IMR-90 (cell line): ENCODE data around the gene COX4I1. TPM values are rescaled to one million over a fixed set of nuclear protein-coding genes. Genes with fewer than 3 reads are reported as not detected.

ENCODE experiments used
- ATAC-seq: fragments of 200-7000 bp; cut with Tn5 transposase; 2 replicates; pipeline ENCODE4 v1.9.1; 2020; ENCODE audit warnings: low read depth, mild to moderate bottlenecking, moderate library complexity
- BruUV-seq: library from RNA; stranded (reverse); fragments of 400-500 nt; replicated peaks from 2 replicates; lab custom pipeline; 2021; lab: Mats Ljungman, UMichigan
- CTCF ChIA-PET: fragments of 300-600 bp; formaldehyde crosslinking; extraction: SDS; loops from one replicate; lab custom pipeline; 2021; ENCODE audit warnings: antibody characterized with exemption; lab: Yijun Ruan, JAX
- POLR2A ChIA-PET: fragments of 300-600 bp; sonication (Branson Sonifier 250); formaldehyde crosslinking; loops from one replicate; lab custom pipeline; 2022; ENCODE audit warnings: antibody characterized with exemption; ENCODE audit not compliant: unreplicated experiment; lab: Charles Lee
- DNase-seq: peaks from one replicate; pipeline ENCODE4 v3.0.0; 2013
- H2AFZ ChIP-seq: replicated peaks from 2 replicates; pipeline ENCODE3; 2013; ENCODE audit warnings: low read length, mild to moderate bottlenecking; ENCODE audit not compliant: poor library complexity
- H2AK5ac ChIP-seq: 2 replicates; pipeline ENCODE4 v1.6.1; 2013; ENCODE audit warnings: low read depth, low read length, inconsistent platforms
- H2AK9ac ChIP-seq: replicated peaks from 2 replicates; pipeline ENCODE3; 2013; ENCODE audit warnings: mild to moderate bottlenecking, low read depth, low read length, moderate library complexity; ENCODE audit not compliant: poor library complexity
- H2BK120ac ChIP-seq: 2 replicates; pipeline ENCODE4 v1.6.1; 2013; ENCODE audit warnings: low read depth, low read length, inconsistent platforms
- H2BK15ac ChIP-seq: 3 replicates; pipeline ENCODE4 v1.6.1; 2013; ENCODE audit warnings: low read depth, low read length, inconsistent platforms
- H2BK20ac ChIP-seq: 2 replicates; pipeline ENCODE4 v1.6.1; 2013; ENCODE audit warnings: low read depth, mild to moderate bottlenecking, inconsistent platforms, low read length, moderate library complexity
- H2BK5ac ChIP-seq: 2 replicates; pipeline ENCODE4 v1.6.1; 2013; ENCODE audit warnings: mild to moderate bottlenecking, low read depth, low read length, inconsistent platforms; ENCODE audit not compliant: poor library complexity, severe bottlenecking
- H3K14ac ChIP-seq: replicated peaks from 2 replicates; pipeline ENCODE4 v1.6.1; 2013; ENCODE audit warnings: low read depth, low read length, inconsistent platforms
- H3K18ac ChIP-seq: 2 replicates; pipeline ENCODE4 v1.6.1; 2013; ENCODE audit warnings: low read depth, low read length, control low read depth
- H3K23ac ChIP-seq: 2 replicates; pipeline ENCODE4 v1.6.1; 2013; ENCODE audit warnings: low read depth, low read length, inconsistent platforms
- H3K27ac ChIP-seq: 2 replicates; pipeline ENCODE4 v1.5.1; 2013; ENCODE audit warnings: mild to moderate bottlenecking, control low read depth, low read length; ENCODE audit not compliant: insufficient read depth
- H3K27me3 ChIP-seq: 2 replicates; pipeline ENCODE4 v1.6.1; 2013; ENCODE audit warnings: low read length; ENCODE audit not compliant: control insufficient read depth, insufficient read depth
- H3K36me3 ChIP-seq: 2 replicates; pipeline ENCODE4 v1.6.1; 2013; ENCODE audit warnings: low read length, mixed read lengths; ENCODE audit not compliant: control insufficient read depth, insufficient read depth
- H3K4ac ChIP-seq: 2 replicates; pipeline ENCODE4 v1.6.1; 2013; ENCODE audit warnings: low read depth, low read length, inconsistent platforms
- H3K4me1 ChIP-seq: 2 replicates; pipeline ENCODE4 v1.6.1; 2013; ENCODE audit warnings: low read length, mixed read lengths; ENCODE audit not compliant: control insufficient read depth, insufficient read depth
- H3K4me2 ChIP-seq: 2 replicates; pipeline ENCODE4 v1.6.1; 2013; ENCODE audit warnings: low read depth, mild to moderate bottlenecking, control low read depth, low read length, moderate library complexity
- H3K4me3 ChIP-seq: 2 replicates; pipeline ENCODE4 v1.5.1; 2013; ENCODE audit warnings: low read depth, mild to moderate bottlenecking, control low read depth, low read length, moderate library complexity; ENCODE audit not compliant: insufficient read depth
- H3K56ac ChIP-seq: 2 replicates; pipeline ENCODE4 v1.6.1; 2013; ENCODE audit warnings: low read length, inconsistent platforms; ENCODE audit not compliant: insufficient read depth; ENCODE audit errors: extremely low read depth
- H3K79me1 ChIP-seq, 2 experiments: 2 replicates each; pipeline ENCODE4 v1.6.1; 2013; ENCODE audit warnings: low read length in 2 of 2, inconsistent platforms in 1 of 2, low read depth in 1 of 2
- H3K9ac ChIP-seq: 2 replicates; pipeline ENCODE4 v1.6.1; 2013; ENCODE audit warnings: low read depth, low read length, control low read depth
- H3K9me1 ChIP-seq: 2 replicates; pipeline ENCODE4 v1.6.1; 2013; ENCODE audit warnings: low read length, inconsistent platforms; ENCODE audit not compliant: insufficient read depth
- H3K9me3 ChIP-seq: 2 replicates; pipeline ENCODE4 v1.6.1; 2013; ENCODE audit warnings: low read length; ENCODE audit not compliant: control insufficient read depth, insufficient read depth
- H4K20me1 ChIP-seq: 2 replicates; pipeline ENCODE4 v1.6.1; 2013; ENCODE audit warnings: low read length, inconsistent platforms; ENCODE audit not compliant: insufficient read depth
- H4K5ac ChIP-seq: 2 replicates; pipeline ENCODE4 v1.6.1; 2013; ENCODE audit warnings: mild to moderate bottlenecking, low read depth, low read length, control low read depth
- H4K8ac ChIP-seq, 2 experiments: 2 replicates each; pipeline ENCODE4 v1.6.1; 2013; ENCODE audit warnings: low read depth in 2 of 2, low read length in 2 of 2, control low read depth in 1 of 2, inconsistent platforms in 1 of 2
- H4K91ac ChIP-seq: 2 replicates; pipeline ENCODE4 v1.6.1; 2013; ENCODE audit warnings: low read depth, low read length, inconsistent platforms; ENCODE audit not compliant: insufficient read depth
- CEBPB ChIP-seq: IDR thresholded peaks from 2 replicates; pipeline ENCODE4 v1.6.1; 2012; ENCODE audit warnings: low read depth, low read length, improper control_type of control experiment
- CTCF ChIP-seq: conservative IDR thresholded peaks from 2 replicates; pipeline ENCODE4 v1.5.1; 2012; ENCODE audit warnings: mild to moderate bottlenecking, low read depth, low read length, improper control_type of control experiment
- ELK1 ChIP-seq: fragments of 150-350 bp; IDR thresholded peaks from 2 replicates; pipeline ENCODE4 v1.6.1; 2016; ENCODE audit warnings: low read depth, mild to moderate bottlenecking, low read length, moderate library complexity, borderline replicate concordance
- FOS ChIP-seq: fragments of 150-350 bp; IDR thresholded peaks from 2 replicates; pipeline ENCODE4 v1.6.1; 2016; ENCODE audit warnings: low read depth, low read length
- NFE2L2 ChIP-seq: fragments of 150-350 bp; IDR thresholded peaks from 2 replicates; pipeline ENCODE4 v1.6.1; 2016; ENCODE audit warnings: low read depth, mild to moderate bottlenecking, low read length
- POLR2A ChIP-seq: IDR thresholded peaks from 2 replicates; pipeline ENCODE4 v1.6.1; 2012; ENCODE audit warnings: mild to moderate bottlenecking, low read depth, low read length
- RCOR1 ChIP-seq: IDR thresholded peaks from 2 replicates; pipeline ENCODE4 v1.6.1; 2012; ENCODE audit warnings: mild to moderate bottlenecking, low read length, improper control_type of control experiment; ENCODE audit not compliant: insufficient replicate concordance
- RFX5 ChIP-seq: IDR thresholded peaks from 2 replicates; pipeline ENCODE4 v1.8.0; 2012; ENCODE audit warnings: low read depth, mild to moderate bottlenecking, low read length, moderate library complexity
- WGBS, 2 experiments: methylation state at CpG; one replicate each; pipeline versions ENCODE4 v1.1.5 to v1.1.7; 2013; ENCODE audit warnings: missing lambda C conversion rate in 2 of 2; ENCODE audit not compliant: insufficient read length in 1 of 2; ENCODE audit errors: extremely low coverage in 2 of 2; 5-methylcytosine and 5-hydroxymethylcytosine counted together
- dilution Hi-C: fragments of 300-500 bp; cut with HindIII; formaldehyde crosslinking; loops from one replicate; pipeline ENCODE4 v1.14.3; 2018; ENCODE audit warnings: low sequenced_read_pairs; ENCODE audit not compliant: unreplicated experiment
- in situ Hi-C: fragments of 300-500 bp; cut with MboI; formaldehyde crosslinking; loops from 3 replicates; pipeline ENCODE4 v1.14.3; 2019; ENCODE audit warnings: low sequenced_read_pairs, inconsistent platforms, mixed read lengths
- intact Hi-C: fragments of 100-400 bp; cut with micrococcal nuclease; formaldehyde crosslinking; loops from 2 replicates; pipeline ENCODE4 v1.10.0; 2022
- polyA plus RNA-seq, 3 experiments: library from polyadenylated mRNA; depleted of rRNA; stranded (reverse); fragments of >200 nt; gene quantifications; 2 replicates each; pipeline ENCODE4 v1.2.3, GENCODE V29; 2012; ENCODE audit warnings: low replicate concordance in 1 of 3
- total RNA-seq: library from RNA; depleted of rRNA; stranded (reverse); fragments of >200 nt; gene quantifications from 2 replicates; pipeline ENCODE4 v1.2.3, GENCODE V29; 2012
- TF ChIP-seq, protein P1 (sequence below): fragments of 150-350 bp; IDR thresholded peaks from 2 replicates; pipeline ENCODE4 v1.6.1; 2017; ENCODE audit warnings: mild to moderate bottlenecking, antibody characterized with exemption, low read length, low read depth

The COX4I1 gene
- total and polyA plus RNA-seq, 2 of the 4 experiments (the other 2 are of a cell fraction) = 397 to 700 TPM

GRCh38 chr16:85820604-85821372 lies 21.3 kb downstream of the COX4I1 start (continued):
- no peak for TF ChIP-seq POLR2A
- no peak for TF ChIP-seq FOS

GRCh38 chr16:85821390-85822135 lies 22.1 kb downstream of the COX4I1 start:
- no TSS peak for BruUV-seq
- in situ Hi-C loops = loop anchor here (5.0 to 25.0 kb wide), 4 partner anchors 163 to 696 kb away; no protein-coding TSS in a partner anchor
- Histone ChIP-seq H2BK20ac (no peak overlapping the region), H4K5ac (no peak overlapping the region), H3K4me1 (peaks cover 3% of the 10 kb centered on the region; the same call in 1 of the 2 replicates), H3K18ac (no peak overlapping the region), H3K4me3 (no peak overlapping the region), H3K36me3 (no peaks in the 10 kb centered on the region), H4K91ac (no peak overlapping the region), H2AFZ (peak overlapping the region; percentile 16), H3K27ac (no peak overlapping the region), H4K20me1 (no peaks in the 10 kb centered on the region), H3K27me3 (peaks cover 28% of the 10 kb centered on the region), H2BK15ac (no peak overlapping the region), H2BK5ac (no peak overlapping the region), H3K56ac (no peak overlapping the region), H2AK5ac (no peak overlapping the region), H2BK120ac (no peak overlapping the region), H3K23ac (no peak overlapping the region), H3K9me3 (no peaks in the 10 kb centered on the region), H4K8ac (no peak overlapping the region), H3K9ac (no peak overlapping the region), H3K14ac (no peak overlapping the region), H3K4me2 (no peak overlapping the region), H3K9me1 (0 out of 2 replicates have a peak, but pooled peaks cover 6% of the 10 kb centered on the region), H3K79me1 (no peaks in the 10 kb centered on the region), H3K4ac (no peak overlapping the region), H2AK9ac (peak overlapping the region; percentile 12)
- DNase-seq = peak; percentile 76
- WGBS, 2 experiments = 0% methylated on average over 4 of the region's 27 CpGs; no CpG with 5 or more reads in 1 of the 2 experiments
- CTCF ChIA-PET = interaction anchor here (0.6 to 2.8 kb wide), 15 partner anchors 9 to 242 kb away, joined by 3 to 19 read pairs (median 4); no protein-coding TSS in a partner anchor
- POLR2A ChIA-PET = interaction anchor here (0.6 kb wide), 1 partner anchor 645 kb away, joined by 7 read pairs; no protein-coding TSS in a partner anchor
- ATAC-seq = peak; percentile 91
- intact Hi-C loops = loop anchor here (1.0 to 5.0 kb wide), 4 partner anchors 166 to 696 kb away; no protein-coding TSS in a partner anchor
- dilution Hi-C loops = no loop called here
- TF ChIP-seq RCOR1 = no peak
- no peak for TF ChIP-seq ELK1
- no peak for TF ChIP-seq NFE2L2
- TF ChIP-seq CTCF = peak; percentile 98
- TF ChIP-seq, protein P1, sequence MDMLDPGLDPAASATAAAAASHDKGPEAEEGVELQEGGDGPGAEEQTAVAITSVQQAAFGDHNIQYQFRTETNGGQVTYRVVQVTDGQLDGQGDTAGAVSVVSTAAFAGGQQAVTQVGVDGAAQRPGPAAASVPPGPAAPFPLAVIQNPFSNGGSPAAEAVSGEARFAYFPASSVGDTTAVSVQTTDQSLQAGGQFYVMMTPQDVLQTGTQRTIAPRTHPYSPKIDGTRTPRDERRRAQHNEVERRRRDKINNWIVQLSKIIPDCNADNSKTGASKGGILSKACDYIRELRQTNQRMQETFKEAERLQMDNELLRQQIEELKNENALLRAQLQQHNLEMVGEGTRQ = no peak
- TF ChIP-seq CEBPB = no peak
- 0 out of 2 replicates have a peak, but pooled peaks have one; percentile 57 for TF ChIP-seq POLR2A
- TF ChIP-seq RFX5 = no peak
